ENCODE measurements around the gene TMPRSS11B. TPM values are rescaled to one million over a fixed set of nuclear protein-coding genes. Genes with fewer than 3 reads are reported as not detected.

TMPRSS11B gene
- total and polyA plus RNA-seq, 2 of the 13 experiments (the other 11 are each of a cell fraction or from before 2014, with no cell fraction given), result not detected

GRCh38 chr4:68216501-68216900 is 29.0 kb downstream of the TMPRSS11B start:
- Histone ChIP-seq H3K36me3 (replicated peaks in 1 of 2; ENCODE audit: control insufficient read depth in 1 of 2, insufficient read depth in 2 of 2, low read length in 2 of 2) (no peaks in the 10 kb centered on the region), H3K27me3 (ENCODE audit: control insufficient read depth in 1 of 2, insufficient read depth in 2 of 2, low read length in 2 of 2) (no peaks in the 10 kb centered on the region), H3K9ac (ENCODE audit: insufficient read depth, low read depth, low read length) (no peak overlapping the region), H2AFZ (ENCODE audit: low read length) (no peak overlapping the region), H3K4me3 (replicated peaks in 1 of 3; ENCODE audit: insufficient read depth in 1 of 3, low read depth in 2 of 3, low read length in 3 of 3) (no peak overlapping the region), H4K20me1 (ENCODE audit: insufficient read depth, low read length) (no peaks in the 10 kb centered on the region), H3K9me3 (ENCODE audit: low read length) (no peaks in the 10 kb centered on the region), H3K79me2 (ENCODE audit: insufficient read depth, low read length) (no peaks in the 10 kb centered on the region), H3K4me2 (ENCODE audit: low read depth, low read length) (no peak overlapping the region), H3K4me1 (ENCODE audit: insufficient read depth, low read length) (no peaks in the 10 kb centered on the region), H3K27ac (ENCODE audit: extremely low read length, insufficient read depth, low read length) (no peak overlapping the region)
- ATAC-seq (no peak), DNase-seq (ENCODE audit: low spot score) (no peak), FAIRE-seq (no peak)
- in situ Hi-C loops (cut with HindIII; ENCODE audit: extremely low pct_ligation_motif_present, low pct_unique_long_range_greater_than_20kb), result no loop called here
- CTCF ChIA-PET (ENCODE audit: low intra/inter-chr PET ratio, low total read pairs), result no interaction called here
- intact Hi-C loops (cut with micrococcal nuclease; ENCODE audit: unreplicated experiment), result no loop called here
- POLR2A ChIA-PET, result no interaction called here
- BruUV-seq (replicated peaks), result no TSS peak
- TF ChIP-seq ZBTB1 (CRISPR knock-in tag; IDR thresholded peaks at IDR 0.05; ENCODE audit: borderline replicate concordance) (no peak), NR2F1 (CRISPR knock-in tag; IDR thresholded peaks at IDR 0.05) (no peak), ZBED4 (CRISPR knock-in tag; IDR thresholded peaks at IDR 0.05; ENCODE audit: borderline replicate concordance) (no peak), ZNF687 (CRISPR knock-in tag; IDR thresholded peaks at IDR 0.05) (no peak), SNAPC2 (CRISPR knock-in tag; IDR thresholded peaks at IDR 0.05) (no peak), HDAC1 (CRISPR knock-in tag; IDR thresholded peaks at IDR 0.05) (no peak), ZEB1 (IDR thresholded peaks at IDR 0.05; ENCODE audit: insufficient replicate concordance, low read depth) (no peak), ZNF30 (CRISPR knock-in tag; IDR thresholded peaks at IDR 0.05) (no peak), ZSCAN29 (CRISPR knock-in tag; conservative IDR thresholded peaks at IDR 0.05) (no peak), HIC2 (CRISPR knock-in tag; IDR thresholded peaks at IDR 0.05; ENCODE audit: low read depth) (no peak), ATF5 (CRISPR knock-in tag; IDR thresholded peaks at IDR 0.05; ENCODE audit: low read depth) (no peak), ZNF770 (CRISPR knock-in tag; IDR thresholded peaks at IDR 0.05) (no peak)
